ENCODE measurements around the gene INTS2. TPM values are rescaled to one million over a fixed set of nuclear protein-coding genes. Genes with fewer than 3 reads are reported as not detected.

The INTS2 gene
- polyA plus RNA-seq, 1 of the 3 experiments (the other 2 are of a cell fraction) = 6.7 TPM

DNA sequence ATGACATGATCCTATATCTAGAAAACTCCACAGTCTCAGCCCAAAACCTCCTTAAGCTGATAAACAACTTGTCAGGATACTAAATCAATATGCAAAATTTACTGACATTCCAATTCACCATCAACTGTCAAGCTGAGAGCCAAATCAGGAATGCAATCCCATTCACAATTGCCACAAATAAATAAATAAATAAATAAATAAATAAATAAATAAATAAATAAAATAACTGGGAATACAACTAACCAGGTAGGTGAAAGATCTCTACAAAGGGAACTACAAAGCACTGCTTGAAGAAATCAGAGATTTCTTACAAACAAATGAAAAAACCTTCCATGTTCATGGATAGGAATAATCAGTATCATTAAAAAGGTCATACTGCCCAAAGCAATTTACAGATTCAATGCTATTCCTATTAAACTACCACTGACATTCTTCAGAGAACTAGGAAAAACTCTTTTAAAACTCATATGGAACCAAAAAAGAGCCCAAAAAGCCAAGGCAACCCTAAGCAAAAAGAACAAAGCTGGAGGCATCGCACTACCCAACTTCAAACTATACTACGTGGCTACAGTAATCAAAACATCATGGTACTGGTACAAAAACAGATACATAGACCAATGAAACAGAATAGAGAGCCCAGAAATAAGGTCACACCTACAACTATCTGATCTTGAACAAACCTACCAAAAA is 102.2 kb downstream of the INTS2 start:
- WGBS (ENCODE audit: low lambda C conversion rate) = 98% methylated on average over 2 of the region's 2 CpGs
- H3K79me2 ChIP-seq (ENCODE audit: insufficient read depth) = peaks cover 42% of the 10 kb centered on the region; the same call in 1 of the 2 replicates
- H3K9me3 ChIP-seq = peaks cover 11% of the 10 kb centered on the region; the same call in 1 of the 2 replicates
- H3F3A ChIP-seq (replicated peaks; ENCODE audit: insufficient read depth) = peaks cover 4% of the 10 kb centered on the region
- no peaks in the 10 kb centered on the region for H4K20me1 ChIP-seq (ENCODE audit: insufficient read depth)
- H3K4me1 ChIP-seq (ENCODE audit: control insufficient read depth in 1 of 2, insufficient read depth in 2 of 2, low read depth in 1 of 2, low read length in 1 of 2) = no peaks in the 10 kb centered on the region
- H3K36me3 ChIP-seq (replicated peaks in 1 of 2; ENCODE audit: control insufficient read depth in 1 of 2, insufficient read depth in 2 of 2, low read length in 1 of 2) = peaks cover 0 to 62% of the 10 kb centered on the region in 2 experiments
- no peak for DNase-seq
- H2AFZ ChIP-seq (ENCODE audit: low read depth) = no peak overlapping the region
- TF ChIP-seq MXI1 (IDR thresholded peaks at IDR 0.05; ENCODE audit: low read depth, low read length) (no peak), SMC3 (IDR thresholded peaks at IDR 0.05; ENCODE audit: low read depth, low read length) (no peak), CTCF (IDR thresholded peaks at IDR 0.05) (no peak), GATA2 (CRISPR knock-in tag; IDR thresholded peaks at IDR 0.05) (no peak), TAF1 (IDR thresholded peaks at IDR 0.05; ENCODE audit: borderline replicate concordance, low read depth, low read length) (no peak), FOXJ3 (CRISPR knock-in tag; IDR thresholded peaks at IDR 0.05) (no peak), MEF2A (IDR thresholded peaks at IDR 0.05; ENCODE audit: borderline replicate concordance, low read depth) (no peak), RAD21 (IDR thresholded peaks at IDR 0.05; ENCODE audit: low read length) (no peak), CHD2 (IDR thresholded peaks at IDR 0.05; ENCODE audit: low read length, partially characterized antibody) (no peak)
- TF ChIP-seq, protein P1, sequence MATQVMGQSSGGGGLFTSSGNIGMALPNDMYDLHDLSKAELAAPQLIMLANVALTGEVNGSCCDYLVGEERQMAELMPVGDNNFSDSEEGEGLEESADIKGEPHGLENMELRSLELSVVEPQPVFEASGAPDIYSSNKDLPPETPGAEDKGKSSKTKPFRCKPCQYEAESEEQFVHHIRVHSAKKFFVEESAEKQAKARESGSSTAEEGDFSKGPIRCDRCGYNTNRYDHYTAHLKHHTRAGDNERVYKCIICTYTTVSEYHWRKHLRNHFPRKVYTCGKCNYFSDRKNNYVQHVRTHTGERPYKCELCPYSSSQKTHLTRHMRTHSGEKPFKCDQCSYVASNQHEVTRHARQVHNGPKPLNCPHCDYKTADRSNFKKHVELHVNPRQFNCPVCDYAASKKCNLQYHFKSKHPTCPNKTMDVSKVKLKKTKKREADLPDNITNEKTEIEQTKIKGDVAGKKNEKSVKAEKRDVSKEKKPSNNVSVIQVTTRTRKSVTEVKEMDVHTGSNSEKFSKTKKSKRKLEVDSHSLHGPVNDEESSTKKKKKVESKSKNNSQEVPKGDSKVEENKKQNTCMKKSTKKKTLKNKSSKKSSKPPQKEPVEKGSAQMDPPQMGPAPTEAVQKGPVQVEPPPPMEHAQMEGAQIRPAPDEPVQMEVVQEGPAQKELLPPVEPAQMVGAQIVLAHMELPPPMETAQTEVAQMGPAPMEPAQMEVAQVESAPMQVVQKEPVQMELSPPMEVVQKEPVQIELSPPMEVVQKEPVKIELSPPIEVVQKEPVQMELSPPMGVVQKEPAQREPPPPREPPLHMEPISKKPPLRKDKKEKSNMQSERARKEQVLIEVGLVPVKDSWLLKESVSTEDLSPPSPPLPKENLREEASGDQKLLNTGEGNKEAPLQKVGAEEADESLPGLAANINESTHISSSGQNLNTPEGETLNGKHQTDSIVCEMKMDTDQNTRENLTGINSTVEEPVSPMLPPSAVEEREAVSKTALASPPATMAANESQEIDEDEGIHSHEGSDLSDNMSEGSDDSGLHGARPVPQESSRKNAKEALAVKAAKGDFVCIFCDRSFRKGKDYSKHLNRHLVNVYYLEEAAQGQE (IDR thresholded peaks at IDR 0.05; ENCODE audit: low read depth, low read length) = no peak
- TF ChIP-seq, protein P2, sequence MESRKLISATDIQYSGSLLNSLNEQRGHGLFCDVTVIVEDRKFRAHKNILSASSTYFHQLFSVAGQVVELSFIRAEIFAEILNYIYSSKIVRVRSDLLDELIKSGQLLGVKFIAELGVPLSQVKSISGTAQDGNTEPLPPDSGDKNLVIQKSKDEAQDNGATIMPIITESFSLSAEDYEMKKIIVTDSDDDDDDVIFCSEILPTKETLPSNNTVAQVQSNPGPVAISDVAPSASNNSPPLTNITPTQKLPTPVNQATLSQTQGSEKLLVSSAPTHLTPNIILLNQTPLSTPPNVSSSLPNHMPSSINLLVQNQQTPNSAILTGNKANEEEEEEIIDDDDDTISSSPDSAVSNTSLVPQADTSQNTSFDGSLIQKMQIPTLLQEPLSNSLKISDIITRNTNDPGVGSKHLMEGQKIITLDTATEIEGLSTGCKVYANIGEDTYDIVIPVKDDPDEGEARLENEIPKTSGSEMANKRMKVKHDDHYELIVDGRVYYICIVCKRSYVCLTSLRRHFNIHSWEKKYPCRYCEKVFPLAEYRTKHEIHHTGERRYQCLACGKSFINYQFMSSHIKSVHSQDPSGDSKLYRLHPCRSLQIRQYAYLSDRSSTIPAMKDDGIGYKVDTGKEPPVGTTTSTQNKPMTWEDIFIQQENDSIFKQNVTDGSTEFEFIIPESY (IDR thresholded peaks at IDR 0.05; ENCODE audit: borderline replicate concordance, low read depth) = no peak
- TF ChIP-seq, protein P3, sequence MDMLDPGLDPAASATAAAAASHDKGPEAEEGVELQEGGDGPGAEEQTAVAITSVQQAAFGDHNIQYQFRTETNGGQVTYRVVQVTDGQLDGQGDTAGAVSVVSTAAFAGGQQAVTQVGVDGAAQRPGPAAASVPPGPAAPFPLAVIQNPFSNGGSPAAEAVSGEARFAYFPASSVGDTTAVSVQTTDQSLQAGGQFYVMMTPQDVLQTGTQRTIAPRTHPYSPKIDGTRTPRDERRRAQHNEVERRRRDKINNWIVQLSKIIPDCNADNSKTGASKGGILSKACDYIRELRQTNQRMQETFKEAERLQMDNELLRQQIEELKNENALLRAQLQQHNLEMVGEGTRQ (IDR thresholded peaks at IDR 0.05; ENCODE audit: borderline replicate concordance, low read depth, low read length) = no peak
- no peaks in the 10 kb centered on the region for H3K9me2 ChIP-seq
- H3K27ac ChIP-seq (ENCODE audit: low read depth in 2 of 2, low read length in 1 of 2) = no peak overlapping the region
- H3K4me2 ChIP-seq = no peak overlapping the region
- no peak overlapping the region for H3K9ac ChIP-seq
- ChIA-PET POLR2A (no interaction called here), CTCF (interaction anchor here (1.6 kb wide), 1 partner anchor 190 kb away, joined by 4 read pairs; no protein-coding TSS in a partner anchor)
- no peaks in the 10 kb centered on the region for H3K27me3 ChIP-seq (ENCODE audit: insufficient read depth)
- H3K4me3 ChIP-seq (ENCODE audit: low read depth in 2 of 2, low read length in 1 of 2) = no peak overlapping the region
